T-helper 17 cell (primary cell): ENCODE measurements around the gene BMP10. TPM values are rescaled to one million over a fixed set of nuclear protein-coding genes. Genes with fewer than 3 reads are reported as not detected.

Source experiments
- ATAC-seq: fragments of 150-1000 bp; cut with Tn5 transposase; 2 replicates; pipeline ENCODE4 v1.10.0; 2021; ENCODE audit warnings: mild to moderate bottlenecking, moderate library complexity
- DNase-seq, 3 donors: peaks; one replicate each; pipeline versions ENCODE4 v3.0.0 to v3.0.0-alpha.2; 2020 to 2021
- H3K9me3 ChIP-seq: one replicate; pipeline ENCODE4 v1.7.0; 2013; ENCODE audit warnings: low read length, mild to moderate bottlenecking; ENCODE audit not compliant: control insufficient read depth, poor library complexity, severe bottlenecking
- H3K27ac Mint-ChIP-seq: one replicate; pipeline ENCODE4 v1.8.0; 2022; ENCODE audit warnings: mild to moderate bottlenecking, moderate library complexity, mixed read lengths
- H3K27me3 Mint-ChIP-seq: one replicate; pipeline ENCODE4 v1.8.0; 2022; ENCODE audit warnings: mixed read lengths
- H3K36me3 Mint-ChIP-seq: one replicate; pipeline ENCODE4 v1.8.0; 2022; ENCODE audit warnings: low read depth, mixed read lengths
- H3K4me1 Mint-ChIP-seq: one replicate; pipeline ENCODE4 v1.8.0; 2022; ENCODE audit warnings: mild to moderate bottlenecking, mixed read lengths
- H3K4me3 Mint-ChIP-seq: one replicate; pipeline ENCODE4 v1.8.0; 2022; ENCODE audit warnings: mild to moderate bottlenecking, moderate library complexity, mixed read lengths
- total RNA-seq, 4 donors: library from RNA in 2 of 4; stranded (reverse) in 2 of 4; gene quantifications; one replicate each; pipeline ENCODE4 v1.2.3 and lab custom pipeline; 2022 to 2026

Gene BMP10
- total RNA-seq, 2 donors from 2014 or later: not detected

DNA sequence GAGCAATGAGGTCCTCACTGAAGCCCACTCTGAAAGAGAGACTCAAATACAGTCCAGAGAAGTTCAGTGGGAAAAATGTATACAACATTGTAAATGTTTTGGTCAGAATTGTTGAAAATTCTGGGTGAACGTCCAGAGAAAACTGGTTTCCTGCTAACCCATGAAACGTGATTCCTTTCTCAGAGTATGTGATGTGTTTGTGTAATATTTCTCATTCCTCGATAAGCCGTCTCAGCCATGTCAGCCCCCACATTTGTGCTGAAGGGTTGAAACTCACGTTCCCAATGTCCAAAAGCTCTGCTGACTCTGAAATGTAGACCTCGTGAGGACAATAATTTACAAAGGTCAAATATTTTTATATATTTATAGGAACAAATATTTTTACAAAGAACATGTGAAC, 51.6 kb downstream of the BMP10 start:
- ATAC-seq (no peak), DNase-seq (no peak)
- peak overlapping the region; percentile 85 for H3K27ac Mint-ChIP-seq
- peaks cover 14% of the 10 kb centered on the region for H3K36me3 Mint-ChIP-seq
- peaks cover 16% of the 10 kb centered on the region for H3K4me1 Mint-ChIP-seq
- H3K27me3 Mint-ChIP-seq: no peaks in the 10 kb centered on the region
- no peak overlapping the region for H3K4me3 Mint-ChIP-seq
- no peaks in the 10 kb centered on the region for H3K9me3 ChIP-seq

DNA sequence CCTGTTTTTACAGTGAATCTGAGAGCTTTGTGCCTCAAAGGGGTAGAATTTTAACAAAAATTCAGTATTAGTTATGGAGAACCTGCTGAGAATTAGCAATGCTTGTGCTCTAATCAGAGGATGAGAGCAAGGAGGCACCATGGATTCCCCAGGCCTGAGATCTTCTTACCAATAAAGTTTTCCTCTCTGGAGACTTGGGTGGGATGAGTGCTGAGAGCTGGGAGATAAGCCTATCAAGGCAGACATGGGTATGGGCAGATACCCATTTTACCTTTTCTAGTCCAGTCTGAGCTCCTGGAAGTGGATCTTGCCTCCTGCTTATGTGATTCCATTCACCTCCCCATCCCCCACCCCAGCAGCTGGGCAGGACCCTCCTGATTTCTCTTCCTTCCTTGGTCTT, 53.9 kb downstream of the BMP10 start:
- ATAC-seq: no peak
- Mint-ChIP-seq H3K27me3 (no peaks in the 10 kb centered on the region), H3K27ac (peak overlapping the region; percentile 67)

More for the DNA sequence above, 53.9 kb downstream of the BMP10 start:
- peaks cover 11% of the 10 kb centered on the region for H3K36me3 Mint-ChIP-seq
- H3K9me3 ChIP-seq: no peaks in the 10 kb centered on the region
- no peak overlapping the region for H3K4me3 Mint-ChIP-seq
- DNase-seq: no peak
- H3K4me1 Mint-ChIP-seq: peaks cover 14% of the 10 kb centered on the region

Other genes starting within 250 kb of the BMP10 start
- not detected for gene PROKR1, start 227.8 kb downstream of the BMP10 start, total RNA-seq
- gene ARHGAP25, start 136.6 kb downstream of the BMP10 start, total RNA-seq: 10 to 100 TPM; 75.6 to 90.6 TPM
- gene GKN2, start 81.5 kb upstream of the BMP10 start, total RNA-seq: not detected
- not detected for gene GKN1, start 103.2 kb upstream of the BMP10 start, total RNA-seq
- not detected for gene ANTXR1, start 141.8 kb upstream of the BMP10 start, total RNA-seq